ENCODE data around the gene CDC34. TPM values are rescaled to one million over a fixed set of nuclear protein-coding genes. Genes with fewer than 3 reads are reported as not detected.

The CDC34 gene
- polyA plus RNA-seq, 2 of the 4 experiments (the other 2 are of a cell fraction), result 37.4 to 62.6 TPM

DNA sequence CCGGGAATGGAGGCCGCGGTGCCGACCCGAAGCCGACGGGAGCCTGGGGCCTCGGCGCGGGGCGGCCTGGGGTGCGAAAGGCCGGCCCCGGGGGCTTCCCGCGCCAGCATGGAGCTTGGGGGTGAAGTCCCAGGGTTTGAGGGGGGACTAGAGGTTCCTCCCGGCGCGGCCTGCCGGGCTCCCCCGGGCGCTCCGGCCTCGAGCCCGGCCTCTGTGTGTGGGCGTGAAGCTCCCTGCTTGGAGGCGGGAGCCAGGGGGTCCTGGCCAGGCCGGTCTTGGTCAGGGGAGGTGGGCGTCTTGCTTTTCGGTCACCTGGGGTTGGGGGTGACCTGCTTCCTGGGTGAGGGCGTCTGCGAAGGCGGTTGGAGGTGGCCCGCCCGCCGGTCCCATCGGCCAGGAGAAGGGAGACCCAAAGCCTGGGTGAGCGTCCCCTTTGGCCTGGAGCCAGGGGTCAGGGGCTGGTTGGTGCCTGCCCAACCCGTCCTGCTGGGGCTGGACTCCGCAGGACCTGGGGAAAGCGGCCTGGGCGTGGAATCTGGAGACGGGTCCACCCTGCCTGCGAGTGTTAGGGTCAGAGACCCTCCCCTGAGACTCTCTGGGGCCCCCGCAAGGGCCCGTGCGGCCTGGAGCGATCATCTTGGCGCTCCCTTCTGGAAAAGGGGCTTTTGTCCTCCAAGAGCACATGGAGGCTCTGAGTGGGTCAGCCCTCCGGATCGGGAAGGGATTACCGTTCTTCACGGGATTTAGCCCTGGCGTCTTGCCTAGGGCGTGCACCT is 41.4 kb downstream of the CDC34 start:
- DNase-seq (ENCODE audit: low read depth in 1 of 2, low spot score in 1 of 2), result peak in 1 of 2 experiments; percentile 47

More for the DNA sequence above, 41.4 kb downstream of the CDC34 start:
- H3K4me2 ChIP-seq, result peak overlapping the region; percentile 83
- peak; percentile 93 for TF ChIP-seq PHF8 (IDR thresholded peaks at IDR 0.05; ENCODE audit: borderline replicate concordance, low read depth)
- no peak for TF ChIP-seq KDM1A (IDR thresholded peaks at IDR 0.05; ENCODE audit: low read depth)
- no peak for TF ChIP-seq FOSL2 (IDR thresholded peaks at IDR 0.05)
- no peak for TF ChIP-seq FOSL2 (CRISPR knock-in tag; IDR thresholded peaks at IDR 0.05)
- no peak for TF ChIP-seq ESRRA (IDR thresholded peaks at IDR 0.05; ENCODE audit: borderline replicate concordance, low read length)
- TF ChIP-seq HDAC2 (IDR thresholded peaks at IDR 0.05), result no peak
- TF ChIP-seq EHMT2 (IDR thresholded peaks at IDR 0.05; ENCODE audit: low read depth), result no peak
- TF ChIP-seq GATA3 (IDR thresholded peaks at IDR 0.05; ENCODE audit: borderline replicate concordance), result no peak
- TF ChIP-seq JUNB (IDR thresholded peaks at IDR 0.05), result no peak
- no peak for TF ChIP-seq FOXS1 (CRISPR knock-in tag; IDR thresholded peaks at IDR 0.05)
- TF ChIP-seq E2F6 (IDR thresholded peaks at IDR 0.05; ENCODE audit: borderline replicate concordance, low read depth), result no peak
- TF ChIP-seq, protein P1, sequence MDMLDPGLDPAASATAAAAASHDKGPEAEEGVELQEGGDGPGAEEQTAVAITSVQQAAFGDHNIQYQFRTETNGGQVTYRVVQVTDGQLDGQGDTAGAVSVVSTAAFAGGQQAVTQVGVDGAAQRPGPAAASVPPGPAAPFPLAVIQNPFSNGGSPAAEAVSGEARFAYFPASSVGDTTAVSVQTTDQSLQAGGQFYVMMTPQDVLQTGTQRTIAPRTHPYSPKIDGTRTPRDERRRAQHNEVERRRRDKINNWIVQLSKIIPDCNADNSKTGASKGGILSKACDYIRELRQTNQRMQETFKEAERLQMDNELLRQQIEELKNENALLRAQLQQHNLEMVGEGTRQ (IDR thresholded peaks at IDR 0.05), result no peak
- TF ChIP-seq, protein P2, sequence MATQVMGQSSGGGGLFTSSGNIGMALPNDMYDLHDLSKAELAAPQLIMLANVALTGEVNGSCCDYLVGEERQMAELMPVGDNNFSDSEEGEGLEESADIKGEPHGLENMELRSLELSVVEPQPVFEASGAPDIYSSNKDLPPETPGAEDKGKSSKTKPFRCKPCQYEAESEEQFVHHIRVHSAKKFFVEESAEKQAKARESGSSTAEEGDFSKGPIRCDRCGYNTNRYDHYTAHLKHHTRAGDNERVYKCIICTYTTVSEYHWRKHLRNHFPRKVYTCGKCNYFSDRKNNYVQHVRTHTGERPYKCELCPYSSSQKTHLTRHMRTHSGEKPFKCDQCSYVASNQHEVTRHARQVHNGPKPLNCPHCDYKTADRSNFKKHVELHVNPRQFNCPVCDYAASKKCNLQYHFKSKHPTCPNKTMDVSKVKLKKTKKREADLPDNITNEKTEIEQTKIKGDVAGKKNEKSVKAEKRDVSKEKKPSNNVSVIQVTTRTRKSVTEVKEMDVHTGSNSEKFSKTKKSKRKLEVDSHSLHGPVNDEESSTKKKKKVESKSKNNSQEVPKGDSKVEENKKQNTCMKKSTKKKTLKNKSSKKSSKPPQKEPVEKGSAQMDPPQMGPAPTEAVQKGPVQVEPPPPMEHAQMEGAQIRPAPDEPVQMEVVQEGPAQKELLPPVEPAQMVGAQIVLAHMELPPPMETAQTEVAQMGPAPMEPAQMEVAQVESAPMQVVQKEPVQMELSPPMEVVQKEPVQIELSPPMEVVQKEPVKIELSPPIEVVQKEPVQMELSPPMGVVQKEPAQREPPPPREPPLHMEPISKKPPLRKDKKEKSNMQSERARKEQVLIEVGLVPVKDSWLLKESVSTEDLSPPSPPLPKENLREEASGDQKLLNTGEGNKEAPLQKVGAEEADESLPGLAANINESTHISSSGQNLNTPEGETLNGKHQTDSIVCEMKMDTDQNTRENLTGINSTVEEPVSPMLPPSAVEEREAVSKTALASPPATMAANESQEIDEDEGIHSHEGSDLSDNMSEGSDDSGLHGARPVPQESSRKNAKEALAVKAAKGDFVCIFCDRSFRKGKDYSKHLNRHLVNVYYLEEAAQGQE (IDR thresholded peaks at IDR 0.05), result peak; percentile 41; the same call in 1 of the 2 replicates
- no peak for TF ChIP-seq RNF2 (IDR thresholded peaks at IDR 0.05; ENCODE audit: borderline replicate concordance, low read depth)
- TF ChIP-seq CHD2 (IDR thresholded peaks at IDR 0.05; ENCODE audit: low read length, partially characterized antibody), result peak; percentile 62
- TF ChIP-seq JUN (IDR thresholded peaks at IDR 0.05), result no peak; a peak in 2 of 5 replicates
- TF ChIP-seq CEBPB (IDR thresholded peaks at IDR 0.05), result no peak
- no peak for TF ChIP-seq ZFP36 (IDR thresholded peaks at IDR 0.05; ENCODE audit: borderline replicate concordance, partially characterized antibody)
- no peak for TF ChIP-seq HOXB13 (CRISPR knock-in tag; IDR thresholded peaks at IDR 0.05; ENCODE audit: low read depth)
- TF ChIP-seq NFE2L2 (conservative IDR thresholded peaks at IDR 0.05; ENCODE audit: low read length), result no peak
- TF ChIP-seq POLR2AphosphoS2 (conservative IDR thresholded peaks at IDR 0.05; ENCODE audit: low read length), result no peak
- no peak for TF ChIP-seq MAFK (IDR thresholded peaks at IDR 0.05; ENCODE audit: partially characterized antibody)
- TF ChIP-seq ZC3H11A (IDR thresholded peaks at IDR 0.05), result no peak
- no peak for TF ChIP-seq PBX3 (IDR thresholded peaks at IDR 0.05)
- TF ChIP-seq, protein P3, sequence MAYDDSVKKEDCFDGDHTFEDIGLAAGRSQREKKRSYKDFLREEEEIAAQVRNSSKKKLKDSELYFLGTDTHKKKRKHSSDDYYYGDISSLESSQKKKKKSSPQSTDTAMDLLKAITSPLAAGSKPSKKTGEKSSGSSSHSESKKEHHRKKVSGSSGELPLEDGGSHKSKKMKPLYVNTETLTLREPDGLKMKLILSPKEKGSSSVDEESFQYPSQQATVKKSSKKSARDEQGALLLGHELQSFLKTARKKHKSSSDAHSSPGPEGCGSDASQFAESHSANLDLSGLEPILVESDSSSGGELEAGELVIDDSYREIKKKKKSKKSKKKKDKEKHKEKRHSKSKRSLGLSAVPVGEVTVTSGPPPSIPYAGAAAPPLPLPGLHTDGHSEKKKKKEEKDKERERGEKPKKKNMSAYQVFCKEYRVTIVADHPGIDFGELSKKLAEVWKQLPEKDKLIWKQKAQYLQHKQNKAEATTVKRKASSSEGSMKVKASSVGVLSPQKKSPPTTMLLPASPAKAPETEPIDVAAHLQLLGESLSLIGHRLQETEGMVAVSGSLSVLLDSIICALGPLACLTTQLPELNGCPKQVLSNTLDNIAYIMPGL (CRISPR knock-in tag; IDR thresholded peaks at IDR 0.05; ENCODE audit: borderline replicate concordance), result no peak
- TF ChIP-seq EP300 (IDR thresholded peaks at IDR 0.05), result no peak
- no peak for TF ChIP-seq CHD4 (IDR thresholded peaks at IDR 0.05; ENCODE audit: borderline replicate concordance)
- H3K27ac ChIP-seq, result peak overlapping the region; percentile 97 to 100
- POLR2A ChIA-PET, result interaction anchor here (1.0 to 2.2 kb wide), 4 partner anchors 9 to 41 kb away, joined by 3 to 16 read pairs (median 5); partner anchors contain the start of gene CDC34
- WGBS (ENCODE audit: missing lambda C conversion rate), result 0% methylated on average over 4 of the region's 55 CpGs
- no peaks in the 10 kb centered on the region for H3K9me3 ChIP-seq
- H3K4me3 ChIP-seq, result peak overlapping the region; percentile 96
- peaks cover 29% of the 10 kb centered on the region for H3K4me1 ChIP-seq
- peak; percentile 5 to 29; a peak in 3 of 6 replicates for ATAC-seq
- no peak for FAIRE-seq
- CTCF ChIA-PET, result no interaction called here
